ENCODE data around the gene TDRD12.
A peak's percentile ranks its signal among the peaks of the same experiment; 100 is the strongest.

TDRD12 gene

DNA sequence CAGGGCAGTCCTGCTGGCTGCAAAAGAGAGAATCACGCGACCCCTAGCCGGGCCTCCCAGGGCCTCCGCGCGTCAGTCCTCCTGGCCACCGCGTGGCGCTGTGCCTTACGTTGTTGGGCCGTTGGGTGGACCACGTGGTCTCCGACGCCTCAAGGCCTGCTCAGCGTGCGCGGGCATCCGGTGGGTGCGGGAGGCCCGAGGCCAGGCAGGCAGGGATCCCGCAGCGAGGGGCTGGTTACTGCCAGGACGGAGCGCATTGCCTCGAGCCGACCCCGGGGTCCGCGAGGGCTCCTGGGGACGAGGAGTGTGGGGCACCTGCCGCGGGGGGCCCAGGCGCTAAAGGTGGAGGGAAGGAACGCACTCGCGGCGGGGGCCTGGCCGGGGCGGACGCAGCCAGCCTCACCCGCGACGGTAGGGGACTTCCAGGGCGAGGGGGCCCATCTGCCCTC is at the start of gene TDRD12:
TSS of gene TDRD12 (plus strand) at position 157 of the 449 bp plus-strand sequence. CDS start 306 bp downstream, outside the sequence.
- no peaks in the 10 kb centered on the region for H3K27me3 ChIP-seq (ENCODE audit: control insufficient read depth in 5 of 5, insufficient read depth in 4 of 5, low read length in 5 of 5)
- no peaks in the 10 kb centered on the region for H3K4me1 ChIP-seq (ENCODE audit: control insufficient read depth in 5 of 5, insufficient read depth in 5 of 5, low read length in 5 of 5)
- no peak within 1 kb of the TSS for H3K4me3 ChIP-seq (ENCODE audit: low read depth in 1 of 5, low read length in 5 of 5)
- no peak within 1 kb of the TSS for H3K9ac ChIP-seq (ENCODE audit: low read length in 5 of 5)
- H3K36me3 ChIP-seq (ENCODE audit: control insufficient read depth in 5 of 5, insufficient read depth in 5 of 5, low read length in 5 of 5) = peaks cover 0 to 15% (median 8%) of the 10 kb centered on the region in 5 donors
- H3K9me3 ChIP-seq (ENCODE audit: control insufficient read depth in 5 of 5, low read length in 5 of 5) = peaks cover 0 to 4% (median 0%) of the 10 kb centered on the region in 5 donors
- no peak within 1 kb of the TSS for H3K27ac ChIP-seq (ENCODE audit: low read depth, low read length)

DNA sequence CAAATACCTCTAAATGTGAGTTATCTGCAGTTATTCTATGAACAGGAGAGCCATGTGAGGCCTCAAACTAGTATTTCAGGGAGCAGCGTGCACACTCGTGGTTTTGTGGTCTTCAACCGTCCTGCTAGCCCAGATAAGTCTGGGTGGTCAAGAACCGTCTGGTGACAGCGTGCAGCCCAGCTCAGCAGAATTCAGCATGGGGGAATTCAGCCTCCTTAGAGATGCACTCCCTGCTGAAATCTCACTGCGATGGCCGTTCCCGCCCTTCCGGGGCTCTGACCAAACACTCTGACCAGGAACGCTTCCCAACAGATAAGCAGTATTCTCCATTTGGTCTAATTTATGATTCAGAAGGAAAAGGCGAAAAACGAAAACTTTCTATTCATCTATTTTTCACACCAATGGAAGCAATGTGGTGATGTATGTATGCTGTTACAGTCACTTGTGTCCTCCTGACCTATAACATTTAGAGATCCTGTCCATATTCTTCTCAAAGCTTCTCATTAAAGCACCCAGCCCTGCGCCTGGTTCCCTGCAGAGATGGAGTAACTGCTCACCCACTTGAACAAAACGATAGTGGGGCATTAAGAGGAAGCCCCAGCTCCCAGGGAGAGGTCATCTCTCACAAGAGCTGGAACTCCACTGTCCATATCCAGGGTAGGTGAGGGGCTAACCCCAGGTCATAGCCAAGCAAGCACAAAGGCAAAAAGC is 47.5 kb upstream of the TDRD12 start:
- H3K9me3 ChIP-seq (ENCODE audit: control insufficient read depth in 5 of 5, low read length in 5 of 5) = no peaks in the 10 kb centered on the region
- H3K4me3 ChIP-seq (ENCODE audit: low read depth in 1 of 5, low read length in 5 of 5) = no peak overlapping the region
- peaks cover 10 to 47% (median 33%) of the 10 kb centered on the region in 5 donors for H3K4me1 ChIP-seq (ENCODE audit: control insufficient read depth in 5 of 5, insufficient read depth in 5 of 5, low read length in 5 of 5)
- H3K27ac ChIP-seq (ENCODE audit: low read depth, low read length) = no peak overlapping the region
- no peak overlapping the region for H3K9ac ChIP-seq (ENCODE audit: low read length in 5 of 5)
- H3K36me3 ChIP-seq (ENCODE audit: control insufficient read depth in 5 of 5, insufficient read depth in 5 of 5, low read length in 5 of 5) = peaks cover 0 to 2% (median under 1%) of the 10 kb centered on the region in 5 donors
- H3K27me3 ChIP-seq (ENCODE audit: control insufficient read depth in 5 of 5, insufficient read depth in 4 of 5, low read length in 5 of 5) = peaks cover 3 to 11% (median 5%) of the 10 kb centered on the region in 5 donors

- peaks cover 10 to 50% (median 33%) of the 10 kb centered on the region in 5 donors for H3K4me1 ChIP-seq (ENCODE audit: control insufficient read depth in 5 of 5, insufficient read depth in 5 of 5, low read length in 5 of 5)
- no peak overlapping the region for H3K4me3 ChIP-seq (ENCODE audit: low read depth in 1 of 5, low read length in 5 of 5)
- H3K27ac ChIP-seq (ENCODE audit: low read depth, low read length) = no peak overlapping the region
- peak overlapping the region in 2 of 5 donors; percentile 19 to 38 for H3K9ac ChIP-seq (ENCODE audit: low read length in 5 of 5)
- H3K27me3 ChIP-seq (ENCODE audit: control insufficient read depth in 5 of 5, insufficient read depth in 4 of 5, low read length in 5 of 5) = peaks cover 3 to 12% (median 6%) of the 10 kb centered on the region in 5 donors
- no peaks in the 10 kb centered on the region for H3K9me3 ChIP-seq (ENCODE audit: control insufficient read depth in 5 of 5, low read length in 5 of 5)
- no peaks in the 10 kb centered on the region for H3K36me3 ChIP-seq (ENCODE audit: control insufficient read depth in 5 of 5, insufficient read depth in 5 of 5, low read length in 5 of 5)
Observed at GRCh38 chr19:32672841-32673240, 46.7 kb upstream of the TDRD12 start.

DNA sequence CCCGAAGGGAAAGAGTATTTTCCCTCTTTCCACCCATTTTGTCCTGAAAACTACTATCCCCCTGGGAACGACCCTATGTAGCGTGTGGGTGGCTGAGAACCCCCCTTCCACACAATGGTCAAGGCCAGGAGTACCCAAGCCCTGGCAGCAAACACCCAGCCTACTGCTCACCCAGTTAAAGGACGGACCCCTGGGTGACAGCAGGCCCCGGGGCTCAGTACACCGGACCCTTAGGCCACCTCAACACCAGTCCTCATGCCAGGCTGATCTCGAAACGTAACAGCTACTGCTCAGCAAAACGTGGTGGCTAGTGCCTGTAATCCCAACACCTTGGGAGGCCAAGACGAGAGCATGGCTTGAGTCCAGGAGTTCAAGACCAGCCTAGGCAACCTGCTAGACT is 46.0 kb upstream of the TDRD12 start:
- Histone ChIP-seq H3K27me3 (ENCODE audit: control insufficient read depth in 5 of 5, insufficient read depth in 4 of 5, low read length in 5 of 5) (peaks cover 3 to 12% (median 6%) of the 10 kb centered on the region in 5 donors), H3K9me3 (ENCODE audit: control insufficient read depth in 5 of 5, low read length in 5 of 5) (no peaks in the 10 kb centered on the region), H3K27ac (ENCODE audit: low read depth, low read length) (no peak overlapping the region), H3K4me1 (ENCODE audit: control insufficient read depth in 5 of 5, insufficient read depth in 5 of 5, low read length in 5 of 5) (peaks cover 10 to 50% (median 33%) of the 10 kb centered on the region in 5 donors), H3K36me3 (ENCODE audit: control insufficient read depth in 5 of 5, insufficient read depth in 5 of 5, low read length in 5 of 5) (no peaks in the 10 kb centered on the region), H3K9ac (ENCODE audit: low read length in 5 of 5) (peak overlapping the region in 1 of 5 donors; percentile 19), H3K4me3 (ENCODE audit: low read depth in 1 of 5, low read length in 5 of 5) (peak overlapping the region in 1 of 5 donors; percentile 93)

- no peaks in the 10 kb centered on the region for H3K36me3 ChIP-seq (ENCODE audit: control insufficient read depth in 5 of 5, insufficient read depth in 5 of 5, low read length in 5 of 5)
- H3K4me1 ChIP-seq (ENCODE audit: control insufficient read depth in 5 of 5, insufficient read depth in 5 of 5, low read length in 5 of 5) = peaks cover 10 to 50% (median 33%) of the 10 kb centered on the region in 5 donors
- no peak overlapping the region for H3K27ac ChIP-seq (ENCODE audit: low read depth, low read length)
- peaks cover 3 to 12% (median 6%) of the 10 kb centered on the region in 5 donors for H3K27me3 ChIP-seq (ENCODE audit: control insufficient read depth in 5 of 5, insufficient read depth in 4 of 5, low read length in 5 of 5)
- H3K4me3 ChIP-seq (ENCODE audit: low read depth in 1 of 5, low read length in 5 of 5) = peak overlapping the region; percentile 54 to 93 (median 91)
- no peaks in the 10 kb centered on the region for H3K9me3 ChIP-seq (ENCODE audit: control insufficient read depth in 5 of 5, low read length in 5 of 5)
- peak overlapping the region in 4 of 5 donors; percentile 66 to 86 (median 76) for H3K9ac ChIP-seq (ENCODE audit: low read length in 5 of 5)
Observed at GRCh38 chr19:32674153-32674930, 45.2 kb upstream of the TDRD12 start.

GRCh38 chr19:32674931-32675719 is 44.4 kb upstream of the TDRD12 start, which contains the start of gene ANKRD27:
TSS of gene ANKRD27 (minus strand) at chr19:32675180. CDS start at chr19:32659015, 16,165 bp downstream.
- Histone ChIP-seq H3K4me3 (ENCODE audit: low read depth in 1 of 5, low read length in 5 of 5) (peak within 1 kb of the TSS; percentile 61 to 93 (median 91)), H3K9ac (ENCODE audit: low read length in 5 of 5) (peak within 1 kb of the TSS in 4 of 5 donors; percentile 66 to 86 (median 76)), H3K9me3 (ENCODE audit: control insufficient read depth in 5 of 5, low read length in 5 of 5) (no peaks in the 10 kb centered on the region), H3K4me1 (ENCODE audit: control insufficient read depth in 5 of 5, insufficient read depth in 5 of 5, low read length in 5 of 5) (peaks cover 10 to 50% (median 33%) of the 10 kb centered on the region in 5 donors), H3K27me3 (ENCODE audit: control insufficient read depth in 5 of 5, insufficient read depth in 4 of 5, low read length in 5 of 5) (peaks cover 3 to 12% (median 6%) of the 10 kb centered on the region in 5 donors), H3K36me3 (ENCODE audit: control insufficient read depth in 5 of 5, insufficient read depth in 5 of 5, low read length in 5 of 5) (no peaks in the 10 kb centered on the region), H3K27ac (ENCODE audit: low read depth, low read length) (no peak within 1 kb of the TSS)

DNA sequence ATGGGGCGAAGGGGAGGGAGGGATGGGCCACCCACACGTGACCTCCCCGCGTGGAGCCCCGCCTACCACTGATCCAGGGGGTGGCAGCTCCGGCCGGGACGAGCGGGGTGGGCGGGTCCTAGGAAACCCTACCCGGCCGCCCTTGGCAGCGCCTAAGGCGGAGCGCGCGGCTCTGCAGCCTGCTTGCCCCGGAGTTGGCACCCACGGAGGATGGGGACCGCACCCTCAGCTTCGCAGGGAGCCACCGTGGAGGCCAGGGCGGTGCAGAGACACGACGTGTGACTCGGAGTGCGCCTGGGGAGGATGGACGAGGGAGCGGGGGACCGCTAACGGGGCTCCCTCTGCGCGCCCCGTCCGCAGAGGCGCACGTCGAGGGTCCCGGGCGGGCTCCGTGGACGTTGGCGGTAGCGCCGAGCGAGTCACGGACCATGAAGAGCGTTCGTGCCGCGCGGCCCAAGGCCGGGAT is 43.8 kb upstream of the TDRD12 start, which contains the start of gene RGS9BP:
TSS of gene RGS9BP (plus strand) at position 129 of the 466 bp plus-strand sequence. CDS start 416 bp downstream, outside the sequence.
- Histone ChIP-seq H3K9me3 (ENCODE audit: control insufficient read depth in 5 of 5, low read length in 5 of 5) (no peaks in the 10 kb centered on the region), H3K36me3 (ENCODE audit: control insufficient read depth in 5 of 5, insufficient read depth in 5 of 5, low read length in 5 of 5) (no peaks in the 10 kb centered on the region), H3K4me1 (ENCODE audit: control insufficient read depth in 5 of 5, insufficient read depth in 5 of 5, low read length in 5 of 5) (peaks cover 10 to 50% (median 33%) of the 10 kb centered on the region in 5 donors), H3K4me3 (ENCODE audit: low read depth in 1 of 5, low read length in 5 of 5) (peak within 1 kb of the TSS; percentile 61 to 93 (median 91)), H3K27ac (ENCODE audit: low read depth, low read length) (no peak within 1 kb of the TSS), H3K27me3 (ENCODE audit: control insufficient read depth in 5 of 5, insufficient read depth in 4 of 5, low read length in 5 of 5) (peaks cover 3 to 12% (median 6%) of the 10 kb centered on the region in 5 donors), H3K9ac (ENCODE audit: low read length in 5 of 5) (peak within 1 kb of the TSS in 4 of 5 donors; percentile 66 to 86 (median 76))

DNA sequence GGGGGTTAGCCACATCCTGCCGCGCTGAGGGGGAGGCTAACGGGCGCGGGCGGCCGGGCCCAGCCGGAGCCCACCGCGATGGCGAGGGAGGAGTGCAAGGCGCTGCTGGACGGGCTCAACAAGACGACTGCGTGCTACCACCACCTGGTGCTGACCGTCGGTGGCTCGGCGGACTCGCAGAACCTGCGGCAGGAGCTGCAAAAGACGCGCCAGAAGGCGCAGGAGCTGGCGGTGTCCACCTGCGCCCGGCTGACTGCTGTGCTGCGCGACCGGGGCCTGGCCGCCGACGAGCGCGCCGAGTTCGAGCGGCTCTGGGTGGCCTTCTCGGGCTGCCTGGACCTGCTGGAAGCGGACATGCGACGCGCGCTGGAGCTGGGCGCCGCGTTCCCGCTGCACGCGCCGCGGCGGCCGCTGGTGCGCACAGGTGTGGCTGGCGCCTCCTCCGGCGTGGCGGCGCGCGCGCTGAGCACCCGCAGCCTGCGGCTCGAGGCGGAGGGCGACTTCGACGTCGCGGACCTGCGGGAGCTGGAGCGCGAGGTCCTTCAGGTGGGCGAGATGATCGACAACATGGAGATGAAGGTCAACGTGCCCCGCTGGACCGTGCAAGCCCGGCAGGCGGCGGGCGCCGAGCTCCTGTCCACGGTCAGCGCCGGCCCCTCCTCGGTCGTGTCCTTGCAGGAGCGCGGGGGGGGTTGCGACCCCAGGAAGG is 43.2 kb upstream of the TDRD12 start:
- Histone ChIP-seq H3K27ac (ENCODE audit: low read depth, low read length) (no peak overlapping the region), H3K9ac (ENCODE audit: low read length in 5 of 5) (peak overlapping the region in 2 of 5 donors; percentile 30 to 47)

More for the DNA sequence above, 43.2 kb upstream of the TDRD12 start:
- Histone ChIP-seq H3K9me3 (ENCODE audit: control insufficient read depth in 5 of 5, low read length in 5 of 5) (no peaks in the 10 kb centered on the region), H3K27me3 (ENCODE audit: control insufficient read depth in 5 of 5, insufficient read depth in 4 of 5, low read length in 5 of 5) (peaks cover 3 to 12% (median 6%) of the 10 kb centered on the region in 5 donors), H3K36me3 (ENCODE audit: control insufficient read depth in 5 of 5, insufficient read depth in 5 of 5, low read length in 5 of 5) (no peaks in the 10 kb centered on the region), H3K4me1 (ENCODE audit: control insufficient read depth in 5 of 5, insufficient read depth in 5 of 5, low read length in 5 of 5) (peaks cover 10 to 50% (median 33%) of the 10 kb centered on the region in 5 donors), H3K4me3 (ENCODE audit: low read depth in 1 of 5, low read length in 5 of 5) (peak overlapping the region in 4 of 5 donors; percentile 84 to 93 (median 92))

All from subcutaneous abdominal adipose tissue (tissue), 5 donors.